Epithelial cell of alveolus of lung (primary cell): Measurements from ENCODE around the gene SLC6A6. TPM values are rescaled to one million over a fixed set of nuclear protein-coding genes. Genes with fewer than 3 reads are reported as not detected.

ENCODE experiments used
- total RNA-seq: library from RNA; depleted of rRNA; stranded (reverse); fragments of >200 nt; gene quantifications from 2 replicates; pipeline ENCODE4 v1.2.1, GENCODE V29; 2015

The SLC6A6 gene
- total RNA-seq, result 11.0 and 33.5 TPM in 2 replicates

DNA sequence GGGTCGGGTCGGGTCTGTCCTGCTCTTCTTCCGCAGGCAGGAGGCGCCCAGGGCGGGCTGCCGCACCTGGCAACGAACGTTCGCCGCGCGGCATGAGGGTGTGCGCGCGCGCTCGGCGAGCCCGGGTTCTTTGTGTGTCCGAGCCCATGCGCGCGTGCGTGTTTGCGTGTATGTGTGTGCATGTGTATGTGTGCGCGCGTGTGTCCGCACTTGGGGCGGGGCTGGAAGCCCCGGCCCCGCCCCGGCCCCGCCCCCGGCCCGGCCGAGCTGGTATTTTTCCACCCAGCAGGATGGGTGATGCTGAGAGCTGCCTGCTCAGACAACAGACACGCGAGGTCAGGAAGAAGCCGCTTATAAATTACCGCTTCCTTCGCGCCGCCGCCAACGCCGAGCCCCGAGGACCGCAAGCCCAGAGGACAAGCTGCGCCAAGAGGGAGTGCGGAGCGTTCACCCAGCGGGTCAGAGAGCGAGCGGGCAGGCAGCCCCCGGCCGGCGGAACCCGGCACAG, at the start of gene SLC6A6:
SLC6A6 (plus strand) TSS at position 303 of the 508 bp plus-strand sequence. CDS start 41,029 bp downstream, outside the sequence.

Other genes with a start within 250 kb of the SLC6A6 start
- gene XPC, start 224.0 kb upstream of the SLC6A6 start, total RNA-seq, result 29.5 and 47.1 TPM in 2 replicates
- gene LSM3, start 223.8 kb upstream of the SLC6A6 start, total RNA-seq, result 12.1 and 13.2 TPM in 2 replicates
- under 0.01 TPM in 1 of 2 replicates, not detected in the other for gene GRIP2, start 137.7 kb downstream of the SLC6A6 start, total RNA-seq
- 7.9 and 11.8 TPM in 2 replicates for gene CCDC174, start 249.2 kb downstream of the SLC6A6 start, total RNA-seq